GM10847 (cell line): ENCODE data around the gene POLD4.

ENCODE experiments used
- POLR2A ChIP-seq: IDR thresholded peaks from 2 replicates; pipeline ENCODE4 v1.6.1; 2011; ENCODE audit not compliant: insufficient read length; ENCODE audit errors: extremely low read depth

POLD4 gene

DNA sequence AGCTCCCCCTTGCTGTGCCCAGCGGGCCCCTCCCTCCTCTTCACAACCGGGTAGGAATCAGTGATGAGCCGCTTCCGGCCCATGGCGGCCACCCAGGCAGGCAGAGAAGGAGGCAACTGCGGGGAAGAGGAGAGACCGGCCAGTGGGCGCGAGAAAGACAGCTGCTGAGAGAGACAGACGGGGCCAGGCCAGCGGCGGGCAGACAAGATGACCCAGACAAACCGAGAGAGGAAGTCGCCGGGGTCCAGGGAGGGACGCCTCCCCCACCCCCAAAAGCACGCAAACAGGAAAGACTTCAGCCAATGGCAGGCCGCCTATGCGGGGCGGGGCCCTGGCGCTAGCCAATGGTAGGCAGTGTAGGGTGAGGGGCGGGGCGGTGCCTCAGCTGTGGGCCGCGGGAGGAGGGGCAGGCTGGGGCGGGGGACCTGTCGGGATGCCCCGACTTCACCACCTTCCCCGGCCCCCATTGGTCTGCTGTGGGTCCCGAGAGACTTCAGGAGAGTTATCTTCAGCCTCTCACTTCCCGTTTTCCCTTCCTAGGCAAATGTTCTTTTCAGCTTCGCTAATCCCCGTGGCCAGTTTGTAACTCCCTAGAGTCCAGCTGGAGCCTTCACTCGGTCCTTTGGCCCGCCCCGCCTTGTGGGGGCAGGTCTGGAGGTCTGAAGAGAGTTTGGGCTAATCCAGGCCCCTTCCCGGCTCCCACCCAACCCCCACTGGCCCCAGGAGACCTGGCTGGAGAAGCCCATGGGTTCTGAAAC is at the start of gene POLD4:
POLD4 (minus strand) TSS at position 230 of the 758 bp plus-strand sequence; CDS start at position 83, 147 bp downstream.
- TF ChIP-seq POLR2A, result peak; percentile 88

DNA sequence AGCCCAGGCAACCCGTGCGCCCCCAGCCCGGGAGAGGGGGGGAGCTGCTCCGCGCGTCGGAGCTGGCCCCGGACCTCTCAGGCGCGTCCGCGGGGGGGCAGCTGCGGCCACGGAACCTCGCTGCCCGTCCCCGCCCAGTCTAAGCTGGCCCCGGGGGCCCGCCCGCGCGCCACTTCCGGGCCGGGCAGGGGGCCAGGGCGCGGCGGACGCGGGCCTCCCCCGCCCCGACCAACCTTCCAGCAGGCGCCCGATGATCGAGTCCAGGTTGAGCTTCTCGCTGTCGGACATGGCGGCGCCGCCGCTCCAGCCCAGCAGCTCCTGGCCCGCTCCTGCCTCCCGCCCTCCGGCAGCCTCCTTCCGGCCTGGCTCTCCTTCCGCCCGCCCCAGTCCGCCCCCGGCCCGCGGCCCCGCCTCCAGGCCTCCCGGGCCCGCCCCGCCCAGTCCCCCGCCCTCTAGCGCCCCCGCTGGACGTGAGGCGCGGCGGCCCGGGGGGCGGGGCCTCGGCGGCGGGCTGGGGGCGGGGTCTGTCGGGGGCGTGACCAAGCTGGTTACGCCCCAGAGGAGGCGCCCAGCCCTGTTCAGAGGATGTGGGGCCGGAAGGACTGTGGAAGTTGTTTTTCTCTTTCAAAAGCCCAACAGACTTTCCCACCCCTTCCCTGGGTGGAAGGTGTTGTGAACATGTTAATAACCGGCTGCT is 48.3 kb upstream of the POLD4 start, which contains the start of gene PPP1CA:
PPP1CA (minus strand) TSS at position 364 of the 697 bp plus-strand sequence; CDS start at position 288, 76 bp downstream.
- TF ChIP-seq POLR2A, result peak; percentile 84

DNA sequence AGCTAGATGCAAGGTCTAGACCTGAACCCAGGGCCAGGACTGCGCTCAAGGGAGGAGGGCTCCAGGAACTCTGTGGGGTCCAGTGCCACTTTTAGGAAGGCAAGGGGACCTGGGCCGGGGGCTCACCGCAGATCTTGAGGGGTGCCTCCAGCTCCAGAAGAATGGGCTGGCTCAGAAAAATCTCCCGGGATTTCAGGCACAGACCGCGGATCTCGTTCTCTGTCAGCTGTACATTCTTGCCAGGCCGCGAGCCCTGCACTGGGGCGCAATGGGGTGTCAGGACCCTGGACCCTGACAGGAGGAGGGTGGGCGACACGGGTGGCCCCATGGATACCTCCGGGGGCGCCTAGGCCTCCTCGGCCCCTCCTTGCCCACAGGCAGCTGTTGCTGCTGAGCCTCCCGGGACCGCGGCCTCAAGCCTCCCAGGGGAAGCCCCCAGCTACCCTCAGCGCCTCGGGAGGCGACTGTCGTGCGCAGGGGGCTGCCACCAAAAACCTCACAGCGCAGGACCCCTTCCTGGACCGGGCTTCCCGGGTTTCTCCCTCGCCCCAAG is 47.7 kb upstream of the POLD4 start:
- TF ChIP-seq POLR2A, result no peak

DNA sequence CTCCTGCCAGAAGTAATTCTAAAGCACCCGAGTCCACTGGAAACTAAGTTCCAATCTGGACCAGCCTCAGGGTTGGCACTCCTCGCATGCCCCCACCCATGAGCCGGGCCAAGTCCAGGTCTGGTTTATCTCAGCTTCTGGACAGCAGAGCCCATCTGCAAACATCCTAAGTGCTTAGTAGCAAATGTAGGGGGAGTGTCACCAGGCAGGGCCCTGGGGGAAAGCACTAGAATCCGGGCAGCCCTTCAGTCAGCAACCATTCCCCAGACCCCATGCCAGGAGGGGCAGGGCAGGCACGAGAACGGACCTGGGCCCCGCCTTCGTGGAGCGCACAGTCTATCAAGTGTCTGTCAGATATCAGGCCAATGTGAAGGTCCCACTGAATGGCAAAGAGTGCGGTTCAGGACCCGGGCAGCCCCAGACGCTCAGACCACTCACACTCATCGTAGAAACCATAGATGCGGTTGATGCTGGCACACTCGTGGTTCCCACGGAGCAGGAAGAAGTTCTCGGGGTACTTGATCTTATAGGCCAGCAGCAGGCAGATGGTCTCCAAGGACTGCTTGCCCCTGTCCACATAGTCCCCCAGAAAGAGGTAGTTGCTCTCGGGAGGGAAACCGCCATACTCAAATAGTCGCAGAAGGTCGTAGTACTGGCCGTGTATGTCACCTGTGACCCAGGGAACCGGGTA is 47.0 kb upstream of the POLD4 start:
- no peak for TF ChIP-seq POLR2A

DNA sequence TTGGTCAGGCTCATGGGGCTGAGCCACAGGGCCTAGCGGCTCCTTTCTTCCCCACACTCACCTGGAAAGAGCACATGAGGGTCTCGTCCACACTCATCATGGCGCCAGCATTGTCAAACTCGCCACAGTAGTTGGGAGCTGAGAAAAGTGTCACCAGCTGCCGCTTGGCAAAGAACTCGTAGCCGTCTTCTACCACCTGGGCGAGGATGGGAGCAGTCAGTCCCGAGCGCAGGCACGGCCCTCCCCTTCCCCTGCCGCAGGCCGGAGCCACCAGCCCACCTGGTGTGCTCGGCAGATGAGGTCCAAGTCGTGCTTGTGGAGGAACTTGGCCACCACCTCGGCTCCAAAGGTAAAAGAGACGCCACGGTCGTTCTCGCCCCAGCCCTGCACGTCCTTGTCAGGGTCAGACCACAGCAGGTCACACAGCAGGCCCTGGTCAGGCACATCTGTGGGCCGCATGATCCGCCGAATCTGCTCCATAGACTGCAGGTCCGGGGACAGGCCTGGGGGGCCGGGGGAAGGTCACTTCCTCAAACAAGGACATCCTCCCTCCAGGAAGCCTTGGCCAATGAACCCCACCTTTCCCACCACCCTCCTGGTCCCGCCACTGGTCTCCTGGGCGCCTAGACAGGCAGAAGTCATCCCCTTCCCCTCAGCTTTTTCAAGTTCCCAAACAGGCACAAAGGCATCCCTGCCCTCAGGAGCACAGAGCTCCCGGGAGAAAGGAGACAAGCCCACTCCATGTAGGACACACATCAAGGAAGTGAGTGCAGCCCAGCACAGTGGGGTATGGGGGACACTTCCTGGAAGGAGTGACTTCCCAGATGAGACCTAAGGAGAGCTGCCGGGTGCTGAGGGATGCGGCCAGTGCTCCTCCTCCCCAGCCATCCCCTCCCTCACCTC is 45.6 kb upstream of the POLD4 start:
- no peak for TF ChIP-seq POLR2A

DNA sequence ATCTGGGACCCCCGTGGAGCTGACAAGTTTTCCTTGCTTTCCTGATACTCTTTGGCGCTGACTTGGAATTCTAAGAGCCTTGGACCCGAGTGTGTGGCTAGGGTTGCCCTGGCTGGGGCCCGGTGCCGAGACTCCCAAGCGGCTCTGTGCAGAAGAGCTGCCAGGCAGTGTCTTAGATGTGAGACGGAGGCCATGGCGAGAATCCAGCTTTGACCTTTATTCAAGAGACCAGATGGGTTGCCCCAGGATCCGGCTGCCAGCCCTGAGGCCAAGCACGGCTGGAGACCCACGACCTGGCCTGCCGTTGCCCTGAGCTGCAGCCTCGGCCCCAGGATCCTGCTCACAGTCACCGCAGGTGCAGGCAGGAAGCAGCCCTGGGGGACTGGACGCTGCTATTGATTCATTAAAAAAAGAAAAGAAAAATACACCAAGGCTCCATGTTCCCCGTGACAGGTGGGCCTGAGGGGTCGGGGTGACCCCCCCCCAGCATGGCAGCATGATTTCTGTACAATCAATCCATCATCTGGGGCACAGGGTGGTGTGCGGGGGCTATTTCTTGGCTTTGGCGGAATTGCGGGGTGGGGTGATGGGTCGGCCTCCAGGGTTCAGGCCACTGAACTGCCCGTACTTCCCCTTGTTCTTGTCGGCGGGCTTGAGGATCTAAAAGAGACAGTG is 44.8 kb upstream of the POLD4 start:
- TF ChIP-seq POLR2A, result no peak

DNA sequence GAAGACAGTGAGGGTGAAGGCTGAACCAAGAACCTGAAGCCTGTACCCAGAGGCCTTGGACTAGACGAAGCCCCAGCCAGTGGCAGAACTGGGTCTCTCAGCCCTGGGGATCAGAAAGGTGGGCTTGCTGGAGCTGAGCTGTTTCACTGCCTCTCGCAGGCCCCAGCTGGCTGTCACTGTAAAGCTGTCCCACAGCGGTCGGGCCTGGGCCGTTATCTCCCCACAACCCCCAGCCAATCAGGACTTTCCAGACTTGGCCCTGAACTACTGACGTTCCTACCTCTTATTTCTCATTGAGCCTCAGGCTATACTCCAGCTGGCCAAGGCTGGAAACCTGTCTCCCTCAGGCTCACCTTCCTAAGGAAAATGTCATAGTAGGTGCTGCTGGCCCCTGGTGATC is 44.2 kb upstream of the POLD4 start:
- no peak for TF ChIP-seq POLR2A

DNA sequence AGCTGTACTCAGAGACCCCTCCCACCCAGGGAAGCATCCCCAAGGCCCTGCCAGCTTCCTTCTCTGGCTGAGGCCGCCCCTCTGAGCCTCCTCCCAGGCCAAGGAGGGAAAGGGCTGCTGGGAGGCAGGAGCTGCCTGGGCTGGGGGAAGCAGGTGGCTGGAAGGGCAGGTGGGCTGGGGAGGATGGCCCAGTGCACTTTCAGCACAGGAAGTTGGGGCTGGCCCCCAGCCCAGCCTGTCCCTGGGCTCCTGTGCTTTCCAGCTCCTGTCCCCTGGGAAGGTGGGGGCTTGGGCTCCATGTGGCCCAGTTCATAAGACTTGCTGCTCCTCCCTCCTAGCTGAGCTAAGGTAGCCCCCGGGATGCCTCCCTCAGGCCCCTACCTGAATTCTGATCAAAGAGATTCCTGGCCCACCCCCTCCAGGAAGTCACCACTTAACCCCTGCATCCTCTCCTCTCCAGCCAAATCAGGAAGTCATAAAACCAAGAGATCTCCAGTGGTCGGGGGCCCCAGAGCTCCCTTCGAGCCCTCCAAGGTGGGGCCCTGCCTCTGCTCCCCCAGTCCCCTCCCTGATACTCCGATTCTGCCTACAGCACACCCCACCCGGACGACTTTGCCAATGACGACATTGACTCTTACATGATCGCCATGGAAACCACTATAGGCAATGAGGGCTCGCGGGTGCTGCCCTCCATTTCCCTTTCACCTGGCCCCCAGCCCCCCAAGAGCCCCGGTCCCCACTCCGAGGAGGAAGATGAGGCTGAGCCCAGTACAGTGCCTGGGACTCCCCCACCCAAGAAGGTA is 43.4 kb upstream of the POLD4 start:
- no peak for TF ChIP-seq POLR2A

DNA sequence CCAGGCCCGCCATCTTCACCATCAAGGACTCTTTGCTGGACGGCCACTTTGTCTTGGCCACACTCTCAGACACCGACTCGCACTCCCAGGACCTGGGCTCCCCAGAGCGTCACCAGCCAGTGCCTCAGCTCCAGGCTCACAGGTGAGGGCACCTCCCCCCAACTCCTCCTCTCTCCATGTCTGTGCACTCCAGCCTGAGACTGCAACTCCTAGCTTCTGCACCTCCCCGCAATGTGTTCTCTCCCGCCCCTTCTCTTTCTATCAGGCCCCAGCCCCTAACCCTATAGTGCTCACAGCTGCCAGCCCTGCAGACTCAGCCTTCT is 42.9 kb upstream of the POLD4 start:
- no peak for TF ChIP-seq POLR2A

DNA sequence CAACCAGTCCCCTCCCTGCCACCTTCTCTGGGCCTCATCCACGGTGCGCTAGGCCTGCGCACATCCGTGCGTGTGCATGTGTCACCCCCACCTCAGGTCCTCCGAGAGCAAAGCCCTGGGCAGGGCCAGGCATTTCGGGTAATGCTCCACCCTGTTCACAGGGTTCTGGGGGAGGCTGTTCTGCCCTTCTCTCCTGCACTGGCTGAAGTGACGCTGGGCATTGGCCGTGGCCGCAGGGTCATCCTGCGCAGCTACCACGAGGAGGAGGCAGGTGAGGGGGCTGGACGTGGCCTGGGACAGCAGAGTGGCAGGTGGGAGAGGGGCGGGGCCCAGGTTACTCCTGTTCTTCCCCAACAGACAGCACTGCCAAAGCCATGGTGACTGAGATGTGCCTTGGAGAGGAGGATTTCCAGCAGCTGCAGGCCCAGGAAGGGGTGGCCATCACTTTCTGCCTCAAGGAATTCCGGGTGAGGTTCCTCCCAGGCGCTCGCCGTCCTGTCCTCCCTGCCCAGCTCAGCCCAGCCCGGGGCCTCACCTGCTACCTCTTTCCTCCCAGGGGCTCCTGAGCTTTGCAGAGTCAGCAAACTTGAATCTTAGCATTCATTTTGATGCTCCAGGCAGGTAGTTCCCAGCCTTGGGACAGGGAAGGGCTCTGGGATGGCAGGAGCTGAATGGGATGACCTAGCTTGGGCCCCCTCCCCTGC is 42.4 kb upstream of the POLD4 start:
- TF ChIP-seq POLR2A, result no peak

DNA sequence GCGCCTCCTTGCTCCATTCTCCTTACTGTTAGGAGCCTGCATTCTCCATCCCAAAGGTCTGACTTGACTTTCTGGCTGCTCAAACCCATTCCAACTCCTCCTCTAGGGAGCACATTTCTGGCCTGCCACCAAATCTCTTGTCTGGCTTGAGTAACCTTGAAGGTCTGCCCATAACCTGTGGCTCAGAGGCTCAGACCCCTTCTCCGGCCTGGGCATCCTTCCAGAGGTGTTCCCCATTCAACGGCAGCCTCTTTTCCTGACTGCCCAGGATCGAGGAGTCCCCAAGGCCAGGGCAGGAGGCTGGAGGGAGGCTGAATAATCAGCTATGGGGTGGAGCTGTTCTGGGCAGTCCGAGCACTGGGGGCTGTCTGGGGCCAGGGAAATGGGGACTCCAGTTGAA is 40.6 kb upstream of the POLD4 start:
- TF ChIP-seq POLR2A, result no peak

DNA sequence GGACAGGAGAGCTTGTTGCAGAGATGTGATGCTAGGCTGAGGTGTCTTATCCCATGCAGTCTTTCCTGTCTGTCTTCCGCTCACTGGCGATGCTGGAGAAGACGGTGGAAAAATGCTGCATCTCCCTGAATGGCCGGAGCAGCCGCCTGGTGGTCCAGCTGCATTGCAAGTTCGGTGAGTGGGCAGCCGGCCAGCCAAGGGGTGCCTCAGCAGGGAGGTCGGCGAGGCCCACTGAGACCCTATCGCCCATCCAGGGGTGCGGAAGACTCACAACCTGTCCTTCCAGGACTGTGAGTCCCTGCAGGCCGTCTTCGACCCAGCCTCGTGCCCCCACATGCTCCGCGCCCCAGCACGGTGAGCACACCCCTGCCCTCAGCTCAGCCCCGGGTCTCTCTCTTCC is 40.1 kb upstream of the POLD4 start:
- TF ChIP-seq POLR2A, result no peak

DNA sequence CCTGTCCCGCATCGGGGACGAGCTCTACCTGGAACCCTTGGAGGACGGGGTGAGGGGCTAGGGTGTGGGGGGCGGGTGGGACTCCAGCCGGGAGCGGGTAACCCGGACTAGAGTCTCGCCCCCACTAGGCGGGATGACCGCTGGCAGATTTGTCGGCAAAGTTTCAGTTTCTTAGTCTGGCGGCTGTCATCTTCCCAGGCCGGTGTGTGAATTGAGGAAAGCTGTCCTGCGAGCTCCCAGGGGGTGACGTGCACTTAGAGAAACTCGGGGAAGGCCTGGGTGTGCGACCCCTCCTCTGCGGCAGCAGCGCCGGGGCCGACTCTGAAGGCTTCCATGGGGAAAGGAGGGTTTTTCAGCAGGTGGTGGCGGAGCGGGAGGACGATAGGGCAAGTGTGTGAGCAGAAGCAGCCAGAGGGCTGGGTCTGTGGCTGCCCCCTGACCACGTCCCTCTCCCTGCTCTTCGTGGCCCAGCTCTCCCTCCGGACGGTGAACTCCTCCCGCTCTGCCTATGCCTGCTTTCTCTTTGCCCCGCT is 38.9 kb upstream of the POLD4 start:
- no peak for TF ChIP-seq POLR2A
